GM18861 (cell line): ENCODE data around the gene TFF3.

Experiments
- ATAC-seq: cut with Tn5 transposase; IDR thresholded peaks from one replicate; pipeline ENCODE4 v1.9.1; 2021; ENCODE audit not compliant: unreplicated experiment

TFF3 gene

GRCh38 chr21:42347601-42348327 is 32.6 kb upstream of the TFF3 start:
- ATAC-seq: no peak

- ATAC-seq: no peak
These were observed 31.8 kb upstream of the TFF3 start for GRCh38 chr21:42346866-42347600.

- no peak for ATAC-seq
These were observed 31.2 kb upstream of the TFF3 start for GRCh38 chr21:42346441-42346840.

GRCh38 chr21:42344631-42345030 is 29.4 kb upstream of the TFF3 start:
- ATAC-seq: no peak

GRCh38 chr21:42343963-42344510 is 28.8 kb upstream of the TFF3 start:
- ATAC-seq: no peak

- ATAC-seq: no peak
These were observed 28.3 kb upstream of the TFF3 start for GRCh38 chr21:42343556-42343955.

GRCh38 chr21:42343101-42343500 is 27.9 kb upstream of the TFF3 start:
- no peak for ATAC-seq

- ATAC-seq: no peak
These were observed 26.8 kb upstream of the TFF3 start for GRCh38 chr21:42341776-42342542.

- no peak for ATAC-seq
These were observed 25.2 kb upstream of the TFF3 start for GRCh38 chr21:42340187-42341050.

- ATAC-seq: no peak
These were observed 23.8 kb upstream of the TFF3 start for GRCh38 chr21:42338729-42339715.

- no peak for ATAC-seq
These were observed 22.9 kb upstream of the TFF3 start for GRCh38 chr21:42337830-42338728.

GRCh38 chr21:42337276-42337675 is 22.1 kb upstream of the TFF3 start:
- no peak for ATAC-seq

- no peak for ATAC-seq
These were observed 20.8 kb upstream of the TFF3 start for GRCh38 chr21:42336054-42336453.

GRCh38 chr21:42332557-42333317 is 17.5 kb upstream of the TFF3 start:
- no peak for ATAC-seq

- no peak for ATAC-seq
These were observed 16.5 kb upstream of the TFF3 start for GRCh38 chr21:42331660-42332059.

GRCh38 chr21:42330380-42331371 is 15.5 kb upstream of the TFF3 start:
- no peak for ATAC-seq
